AG09309 (cell line): ENCODE results near the gene USP36.
A peak's percentile ranks its signal among the peaks of the same experiment; 100 is the strongest.

ENCODE experiments used
- DNase-seq: peaks from one replicate; pipeline ENCODE4 v3.0.0-alpha.2; 2010; ENCODE audit warnings: low read depth
- H3K4me3 ChIP-seq: 2 replicates; pipeline ENCODE4 v1.5.1; 2011; ENCODE audit warnings: mild to moderate bottlenecking, low read depth, low read length, moderate library complexity; ENCODE audit not compliant: control insufficient read depth
- CTCF ChIP-seq: IDR thresholded peaks from 2 replicates; pipeline ENCODE4 v1.5.1; 2011; ENCODE audit warnings: mild to moderate bottlenecking, low read depth, low read length, inconsistent platforms; ENCODE audit not compliant: insufficient read depth, control insufficient read depth; ENCODE audit errors: missing control alignments

The USP36 gene

GRCh38 chr17:78849026-78849425 lies 8.4 kb upstream of the USP36 start:
- TF ChIP-seq CTCF, result no peak
- DNase-seq, result no peak

GRCh38 chr17:78847052-78847451 lies 6.4 kb upstream of the USP36 start:
- no peak for DNase-seq
- no peak overlapping the region for H3K4me3 ChIP-seq
- TF ChIP-seq CTCF, result no peak

More at GRCh38 chr17:78849026-78849425, 8.4 kb upstream of the USP36 start:
- no peak overlapping the region for H3K4me3 ChIP-seq

- no peak for DNase-seq
- no peak for TF ChIP-seq CTCF
- no peak overlapping the region for H3K4me3 ChIP-seq
Measured at GRCh38 chr17:78844301-78845005, 3.8 kb upstream of the USP36 start.

DNA sequence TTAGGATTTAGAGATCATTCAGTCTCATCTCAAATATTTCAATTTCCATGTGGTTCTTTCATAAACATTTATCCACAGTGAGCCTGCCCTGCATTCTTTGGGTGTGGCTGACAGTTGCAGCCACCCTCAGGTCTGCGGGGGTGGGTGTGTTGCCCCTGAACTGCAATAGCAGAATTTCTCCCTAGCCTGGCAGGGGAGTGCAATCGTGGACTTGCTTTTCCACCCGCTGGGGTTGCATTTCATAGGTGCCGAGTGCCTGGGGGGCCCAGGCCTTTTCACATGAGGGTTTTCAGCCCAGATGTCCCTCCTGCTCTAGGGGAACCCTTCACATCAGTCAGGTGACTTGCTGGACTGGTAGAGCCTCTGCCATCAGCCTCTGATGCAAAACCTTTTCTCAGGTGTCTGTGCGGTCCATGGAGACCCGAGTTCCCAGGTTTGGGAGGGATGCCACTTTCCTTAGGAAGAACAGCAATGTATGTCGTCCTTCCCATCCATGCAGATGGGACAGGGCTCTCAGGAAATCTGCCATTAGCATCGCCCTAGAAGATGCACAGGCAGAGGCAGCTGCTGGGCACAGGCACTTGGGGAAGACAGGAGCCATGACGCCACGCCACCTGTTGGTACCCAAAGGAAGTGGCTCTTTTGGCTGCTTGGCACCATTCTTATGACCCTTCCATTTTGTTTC lies 2.4 kb upstream of the USP36 start:
- H3K4me3 ChIP-seq, result no peak overlapping the region
- peak; percentile 57 for TF ChIP-seq CTCF
- no peak for DNase-seq

GRCh38 chr17:78840530-78840779 lies 159 bp downstream of the USP36 start:
- no peak for TF ChIP-seq CTCF
- H3K4me3 ChIP-seq, result peak overlapping the region; percentile 90

DNA sequence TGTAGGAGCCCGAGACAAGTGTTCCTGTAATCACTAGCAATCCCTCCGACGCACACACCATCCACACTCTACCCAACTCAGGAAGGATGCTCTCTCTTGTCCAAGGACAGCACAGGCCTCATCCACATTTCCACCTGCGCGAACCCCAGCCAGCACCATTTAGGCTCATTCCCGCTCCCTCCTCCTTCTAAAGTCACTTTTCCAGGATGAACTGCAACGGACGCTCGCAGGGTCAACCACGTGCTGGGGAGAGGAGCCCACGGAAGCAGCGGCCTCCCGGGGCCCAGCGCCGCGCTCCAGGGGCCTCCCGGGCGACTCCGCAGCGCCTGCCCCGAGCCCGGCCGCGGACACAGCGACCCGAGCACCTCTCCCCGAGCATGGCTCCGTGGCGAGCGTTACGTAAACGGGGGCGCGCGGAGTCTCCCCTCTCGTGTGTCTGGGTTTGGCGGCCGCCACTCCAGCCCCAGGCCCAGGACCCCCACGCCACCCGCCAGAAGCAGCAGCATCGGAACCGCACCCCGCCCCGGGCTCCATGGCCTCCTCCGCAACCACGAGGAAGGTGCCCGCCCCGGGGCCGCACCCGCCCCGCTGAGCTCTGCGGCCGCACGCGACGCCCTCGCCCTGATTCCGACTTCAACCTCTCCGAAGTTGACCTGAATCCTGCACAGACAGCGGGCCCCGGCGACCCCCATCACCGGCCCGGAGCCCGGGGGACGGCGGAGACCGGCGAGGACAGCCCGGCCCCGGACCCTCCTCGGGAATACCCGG lies 668 bp downstream of the USP36 start:
- H3K4me3 ChIP-seq, result peak overlapping the region; percentile 90
- no peak for TF ChIP-seq CTCF
- DNase-seq, result no peak

More at GRCh38 chr17:78840530-78840779, 159 bp downstream of the USP36 start:
- DNase-seq, result no peak
